K562 (cell line): ENCODE measurements around the gene TMEM87B. TPM values are rescaled to one million over a fixed set of nuclear protein-coding genes. Genes with fewer than 3 reads are reported as not detected.

Source experiments
- DACH1 ChIP-seq: fragments of 450-650 bp; IDR thresholded peaks from 2 replicates; pipeline ENCODE4 v1.6.1; 2018; ENCODE audit not compliant: partially characterized antibody
- DDX20 ChIP-seq: fragments of 450-650 bp; IDR thresholded peaks from 2 replicates; pipeline ENCODE4 v1.6.1; 2016; ENCODE audit warnings: missing genetic modification characterization, low read depth, mild to moderate bottlenecking, missing compliant biosample characterization, moderate library complexity
- KDM2B ChIP-seq: fragments of 250-450 bp; sonication (Bioruptor Pico); IDR thresholded peaks from 2 replicates; pipeline ENCODE4 v1.8.0; 2021; ENCODE audit warnings: mild to moderate bottlenecking, moderate library complexity
- KDM5B ChIP-seq: fragments of 200-600 bp; sonication (generic); IDR thresholded peaks from 2 replicates; pipeline ENCODE4 v1.6.1; 2012; ENCODE audit warnings: low read depth, mild to moderate bottlenecking, moderate library complexity, low read length, control low read depth, inconsistent platforms; ENCODE audit not compliant: insufficient replicate concordance
- NR2F6 ChIP-seq: fragments of 450-650 bp; formaldehyde crosslinking; IDR thresholded peaks from 2 replicates; pipeline ENCODE4 v1.4.0; 2020; ENCODE audit warnings: mild to moderate bottlenecking
- PTBP1 ChIP-seq: fragments of 200-400 bp; formaldehyde crosslinking; IDR thresholded peaks from 2 replicates; pipeline ENCODE4 v1.6.1; 2017; ENCODE audit warnings: low read depth, low read length
- RERE ChIP-seq: sonication (generic); formaldehyde crosslinking; IDR thresholded peaks from 2 replicates; pipeline ENCODE4 v1.8.0; 2023; ENCODE audit warnings: missing genetic modification reagents, mild to moderate bottlenecking, borderline replicate concordance
- STAG1 ChIP-seq: sonication (generic); formaldehyde crosslinking; IDR thresholded peaks from 2 replicates; pipeline ENCODE4 v1.5.0; 2020; ENCODE audit warnings: missing genetic modification reagents, borderline replicate concordance
- TAF1 ChIP-seq: IDR thresholded peaks from 2 replicates; pipeline ENCODE4 v1.6.1; 2011; ENCODE audit warnings: mild to moderate bottlenecking, low read length, moderate library complexity; ENCODE audit not compliant: insufficient read depth, control insufficient read depth, severe bottlenecking; ENCODE audit errors: extremely low read depth
- TSHZ1 ChIP-seq: fragments of 250-450 bp; sonication (Bioruptor Pico); IDR thresholded peaks from 2 replicates; pipeline ENCODE4 v1.4.0; 2020; ENCODE audit warnings: mild to moderate bottlenecking, moderate library complexity
- ZBTB5 ChIP-seq: fragments of 450-650 bp; IDR thresholded peaks from 2 replicates; pipeline ENCODE4 v1.6.1; 2017; ENCODE audit warnings: antibody characterized with exemption
- ZKSCAN3 ChIP-seq: fragments of 250-450 bp; sonication (Bioruptor Pico); IDR thresholded peaks from 2 replicates; pipeline ENCODE4 v1.4.0; 2020
- ZNF354B ChIP-seq: fragments of 250-450 bp; sonication (Bioruptor Pico); IDR thresholded peaks from 2 replicates; pipeline ENCODE4 v1.4.0; 2020
- ZNF444 ChIP-seq: fragments of 250-450 bp; sonication (Bioruptor Pico); IDR thresholded peaks from 2 replicates; pipeline ENCODE4 v1.4.0; 2020; ENCODE audit warnings: mild to moderate bottlenecking, moderate library complexity
- polyA plus RNA-seq, 8 experiments: library from polyadenylated mRNA; depleted of rRNA in 4 of 8; stranded (reverse) in 5 of 8; unstranded in 3 of 8; fragments of >200 nt; fragmentation: Nextera tagmentation in 2 of 8; fragmentation: Illumina TruSeq in 1 of 8; extraction: Ambion mirVana in 2 of 8; extraction: Trizol in 1 of 8; gene quantifications; 2 replicates each; pipeline versions ENCODE4 v1.2.1 to v1.2.3, GENCODE V29; 2011 to 2014; ENCODE audit warnings: inconsistent platforms in 1 of 8, missing spikeins in 1 of 8
- total RNA-seq, 7 experiments: library from RNA; depleted of rRNA in 6 of 7; stranded (reverse); fragments of >200 nt in 6 of 7; fragmentation: Illumina TruSeq in 2 of 7; extraction: Trizol in 2 of 7; gene quantifications; 2 replicates each; pipeline versions ENCODE4 v1.2.1 to v1.2.3, GENCODE V29; 2011 to 2021; ENCODE audit warnings: low replicate concordance in 1 of 7
- TF ChIP-seq, protein P1 (sequence below): sonication (generic); formaldehyde crosslinking; IDR thresholded peaks from 2 replicates; pipeline ENCODE4 v1.9.0; 2022; ENCODE audit warnings: mild to moderate bottlenecking, missing genetic modification reagents

The TMEM87B gene
- total and polyA plus RNA-seq, 9 of the 15 experiments (the other 6 are each of a cell fraction or from before 2014, with no cell fraction given), result 3.7 to 17.1 (median 11.0) TPM

DNA sequence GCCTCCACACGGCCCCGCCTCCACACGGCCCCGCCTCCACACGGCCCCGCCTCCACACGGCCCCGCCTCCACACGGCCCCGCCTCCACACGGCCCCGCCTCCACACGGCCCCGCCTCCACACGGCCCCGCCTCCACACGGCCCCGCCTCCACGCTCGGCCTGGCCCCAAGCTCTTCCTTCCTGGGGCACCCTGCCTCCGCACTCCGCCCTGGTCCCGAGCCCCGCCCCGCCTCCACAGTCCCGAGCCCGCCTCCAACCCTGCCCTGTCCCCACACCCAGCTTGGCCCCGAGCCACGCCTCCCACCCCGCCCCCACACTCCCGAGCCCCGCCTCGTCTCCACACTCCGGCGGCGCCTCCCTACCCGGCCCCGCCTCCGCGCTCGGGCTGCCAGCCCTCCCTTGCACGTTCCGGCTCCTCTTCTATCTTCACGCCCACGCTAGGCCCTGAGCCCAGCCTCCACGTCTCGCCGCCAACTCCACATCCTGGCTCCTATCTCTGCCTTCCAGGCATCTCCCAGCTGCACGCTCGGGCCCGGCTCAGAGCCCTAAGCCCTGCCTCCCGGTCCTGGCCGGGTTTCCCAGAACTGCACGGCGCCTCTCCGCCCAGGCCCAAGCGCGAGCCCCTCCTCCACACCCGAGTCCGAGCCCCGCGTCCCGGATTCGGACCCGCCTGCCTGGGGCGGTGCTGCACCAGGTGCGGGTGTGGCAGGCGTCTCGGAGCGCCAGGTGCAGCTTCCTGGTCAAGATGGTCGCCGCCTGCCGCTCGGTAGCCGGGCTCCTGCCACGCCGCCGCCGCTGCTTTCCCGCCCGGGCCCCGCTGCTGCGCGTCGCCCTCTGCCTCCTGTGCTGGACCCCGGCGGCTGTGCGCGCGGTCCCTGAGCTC is at the start of gene TMEM87B (continued):
- no peak for TF ChIP-seq KDM5B
- TF ChIP-seq RERE (CRISPR knock-in tag), result peak; percentile 94; the same call in 1 of the 2 replicates
- no peak for TF ChIP-seq NR2F6
- no peak for TF ChIP-seq ZBTB5
- TF ChIP-seq DDX20 (tag), result no peak
- peak; percentile 96 for TF ChIP-seq DACH1
- TF ChIP-seq STAG1 (CRISPR knock-in tag), result no peak
- no peak for TF ChIP-seq ZKSCAN3 (CRISPR knock-in tag)
- no peak for TF ChIP-seq ZNF444 (CRISPR knock-in tag)
- TF ChIP-seq, protein P1, sequence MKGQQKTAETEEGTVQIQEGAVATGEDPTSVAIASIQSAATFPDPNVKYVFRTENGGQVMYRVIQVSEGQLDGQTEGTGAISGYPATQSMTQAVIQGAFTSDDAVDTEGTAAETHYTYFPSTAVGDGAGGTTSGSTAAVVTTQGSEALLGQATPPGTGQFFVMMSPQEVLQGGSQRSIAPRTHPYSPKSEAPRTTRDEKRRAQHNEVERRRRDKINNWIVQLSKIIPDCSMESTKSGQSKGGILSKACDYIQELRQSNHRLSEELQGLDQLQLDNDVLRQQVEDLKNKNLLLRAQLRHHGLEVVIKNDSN (CRISPR knock-in tag), result peak; percentile 30; the same call in 1 of the 2 replicates
- TF ChIP-seq KDM2B, result peak; percentile 63; the same call in 1 of the 2 replicates
- TF ChIP-seq TAF1, result peak; percentile 67
- no peak for TF ChIP-seq ZNF354B (CRISPR knock-in tag)
- TF ChIP-seq TSHZ1 (CRISPR knock-in tag), result no peak
- TF ChIP-seq PTBP1, result no peak
